Neuronal stem cell (in vitro differentiated cells): Measurements from ENCODE around the gene SLA2.
"Not testable (repeated sequence)": the region's sequence is repeated elsewhere in the genome, so short reads cannot be mapped to it uniquely, and the experiment has no call there.

Experiments used
- DNase-seq: peaks from one replicate; pipeline ENCODE4 v3.0.0-alpha.2; 2013; ENCODE audit warnings: low spot score
- H2AFZ ChIP-seq: one replicate; pipeline ENCODE4 v1.6.1; 2013; ENCODE audit warnings: mild to moderate bottlenecking, low read length, inconsistent platforms
- H2AK5ac ChIP-seq: 2 replicates; pipeline ENCODE4 v1.6.1; 2013; ENCODE audit warnings: low read depth, mild to moderate bottlenecking, inconsistent platforms, low read length, moderate library complexity, mixed read lengths
- H2BK120ac ChIP-seq: 2 replicates; pipeline ENCODE4 v1.6.1; 2013; ENCODE audit warnings: low read depth, mild to moderate bottlenecking, inconsistent platforms, low read length, moderate library complexity, mixed read lengths
- H2BK12ac ChIP-seq: one replicate; pipeline ENCODE4 v1.6.1; 2013; ENCODE audit warnings: low read length, inconsistent platforms
- H2BK15ac ChIP-seq: 2 replicates; pipeline ENCODE4 v1.6.1; 2013; ENCODE audit warnings: mild to moderate bottlenecking, low read length, inconsistent platforms, mixed read lengths
- H2BK5ac ChIP-seq: one replicate; pipeline ENCODE4 v1.6.1; 2013; ENCODE audit warnings: inconsistent platforms, mild to moderate bottlenecking, low read length, moderate library complexity
- H3K14ac ChIP-seq: one replicate; pipeline ENCODE4 v1.6.1; 2013; ENCODE audit warnings: low read length, inconsistent platforms
- H3K18ac ChIP-seq: 2 replicates; pipeline ENCODE4 v1.6.1; 2013; ENCODE audit warnings: low read length, inconsistent platforms
- H3K23ac ChIP-seq: 2 replicates; pipeline ENCODE4 v1.6.1; 2013; ENCODE audit warnings: low read depth, mild to moderate bottlenecking, mixed read lengths, low read length, inconsistent platforms; ENCODE audit not compliant: poor library complexity
- H3K27ac ChIP-seq: replicated peaks from 3 replicates; pipeline ENCODE4 v1.5.1; 2013; ENCODE audit warnings: low read length, inconsistent platforms
- H3K27me3 ChIP-seq, 3 experiments: 2 replicates each; pipeline ENCODE4 v1.6.1; 2013; ENCODE audit warnings: low read length in 3 of 3, mild to moderate bottlenecking in 2 of 3, inconsistent platforms in 1 of 3, low read depth in 1 of 3, mixed read lengths in 1 of 3, moderate library complexity in 1 of 3; ENCODE audit not compliant: control insufficient read depth in 3 of 3, insufficient read depth in 3 of 3
- H3K36me3 ChIP-seq, 2 donors: replicated peaks in 1 of 2; 2 replicates each; pipeline ENCODE4 v1.6.1; 2013; ENCODE audit warnings: low read length in 2 of 2; ENCODE audit not compliant: control insufficient read depth in 2 of 2, insufficient read depth in 2 of 2
- H3K4ac ChIP-seq: 2 replicates; pipeline ENCODE4 v1.6.1; 2013; ENCODE audit warnings: inconsistent platforms, mild to moderate bottlenecking, low read length, moderate library complexity
- H3K4me1 ChIP-seq, 2 donors: 1 replicate in 1 of 2; 2 replicates in 1 of 2; pipeline ENCODE4 v1.6.1; 2013; ENCODE audit warnings: low read length in 2 of 2, low read depth in 1 of 2; ENCODE audit not compliant: control insufficient read depth in 2 of 2, insufficient read depth in 1 of 2
- H3K4me2 ChIP-seq: one replicate; pipeline ENCODE4 v1.6.1; 2013; ENCODE audit warnings: mild to moderate bottlenecking, low read length, inconsistent platforms; ENCODE audit not compliant: insufficient read depth, poor library complexity, severe bottlenecking
- H3K4me3 ChIP-seq, 2 donors: 2 replicates each; pipeline ENCODE4 v1.5.1; 2013; ENCODE audit warnings: low read length in 2 of 2, mild to moderate bottlenecking in 2 of 2, inconsistent platforms in 1 of 2, moderate library complexity in 1 of 2
- H3K79me1 ChIP-seq: one replicate; pipeline ENCODE4 v1.6.1; 2013; ENCODE audit warnings: low read depth, mild to moderate bottlenecking, inconsistent platforms, low read length, moderate library complexity
- H3K9ac ChIP-seq: one replicate; pipeline ENCODE4 v1.6.1; 2013; ENCODE audit warnings: mild to moderate bottlenecking, low read depth, low read length, inconsistent platforms; ENCODE audit not compliant: poor library complexity
- H3K9me3 ChIP-seq, 2 donors: replicated peaks in 1 of 2; 2 replicates each; pipeline versions ENCODE3 to v1.6.1; 2013; ENCODE audit warnings: low read length in 2 of 2, mild to moderate bottlenecking in 2 of 2, inconsistent platforms in 1 of 2, low read depth in 1 of 2, mixed read lengths in 1 of 2, moderate library complexity in 1 of 2; ENCODE audit not compliant: control insufficient read depth in 2 of 2, insufficient read depth in 1 of 2
- H4K8ac ChIP-seq: one replicate; pipeline ENCODE4 v1.6.1; 2013; ENCODE audit warnings: low read depth, mild to moderate bottlenecking, inconsistent platforms, low read length, moderate library complexity
- H4K91ac ChIP-seq: one replicate; pipeline ENCODE4 v1.6.1; 2013; ENCODE audit warnings: low read length, low read depth, mild to moderate bottlenecking, inconsistent platforms; ENCODE audit not compliant: poor library complexity
- WGBS, 2 donors: extraction: QIAGEN DNeasy Blood & Tissue Kit; methylation state at CpG; one replicate each; pipeline ENCODE4 v1.1.7; 2013; ENCODE audit warnings: missing lambda C conversion rate in 2 of 2, mixed read lengths in 1 of 2; ENCODE audit not compliant: insufficient read length in 2 of 2, insufficient replicate concordance in 1 of 2; ENCODE audit errors: extremely low coverage in 2 of 2; 5-methylcytosine and 5-hydroxymethylcytosine counted together

The SLA2 gene

DNA sequence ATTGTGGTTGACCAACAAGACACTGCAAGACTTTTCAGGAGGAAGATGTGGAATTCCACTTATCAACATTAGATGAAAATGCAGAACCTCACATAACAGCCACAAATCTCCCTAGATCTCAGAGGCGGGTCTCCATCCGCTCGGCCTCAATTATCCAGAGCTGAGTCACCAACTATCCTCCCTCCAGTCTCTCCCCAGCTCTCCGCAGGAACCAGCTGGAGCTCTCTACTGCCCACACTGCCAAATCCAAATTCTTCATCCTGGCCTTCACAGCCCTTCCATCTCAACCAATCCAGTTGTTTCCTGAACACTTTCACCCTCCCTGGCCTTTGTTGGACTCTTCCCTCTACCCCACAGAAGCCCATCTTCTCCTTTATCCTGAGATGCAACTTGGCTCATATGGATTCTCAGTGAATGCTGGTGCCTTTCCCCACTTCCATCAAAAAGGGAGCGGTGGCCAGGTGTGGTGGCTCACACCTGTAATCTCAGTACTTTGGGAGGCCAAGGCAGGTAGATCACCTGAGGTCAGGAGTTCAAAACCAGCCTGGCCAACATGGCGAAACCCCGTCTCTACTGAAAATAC, 76.1 kb downstream of the SLA2 start:
- no peak overlapping the region for H4K8ac ChIP-seq
- no peaks in the 10 kb centered on the region for H3K27me3 ChIP-seq
- H3K4ac ChIP-seq = no peak overlapping the region
- no peaks in the 10 kb centered on the region for H3K36me3 ChIP-seq
- no peak overlapping the region for H3K18ac ChIP-seq
- H3K79me1 ChIP-seq = peaks cover 6% of the 10 kb centered on the region
- H3K9me3 ChIP-seq = peaks cover 3% of the 10 kb centered on the region in 2 donors
- no peak overlapping the region for H3K4me3 ChIP-seq
- H2BK12ac ChIP-seq = no peak overlapping the region
- H2BK120ac ChIP-seq = no peak overlapping the region
- no peak overlapping the region for H2BK15ac ChIP-seq
- H2BK5ac ChIP-seq = no peak overlapping the region
- H3K4me1 ChIP-seq = peaks cover 16 to 17% of the 10 kb centered on the region in 2 donors
- WGBS, 2 donors = no CpG with 5 or more reads among the region's 7 CpGs
- H3K4me2 ChIP-seq = no peak overlapping the region
- no peak overlapping the region for H2AFZ ChIP-seq
- no peak overlapping the region for H2AK5ac ChIP-seq
- no peak for DNase-seq
- H4K91ac ChIP-seq = no peak overlapping the region
- no peak overlapping the region for H3K23ac ChIP-seq
- no peak overlapping the region for H3K14ac ChIP-seq
- H3K9ac ChIP-seq = no peak overlapping the region
- no peak overlapping the region for H3K27ac ChIP-seq

DNA sequence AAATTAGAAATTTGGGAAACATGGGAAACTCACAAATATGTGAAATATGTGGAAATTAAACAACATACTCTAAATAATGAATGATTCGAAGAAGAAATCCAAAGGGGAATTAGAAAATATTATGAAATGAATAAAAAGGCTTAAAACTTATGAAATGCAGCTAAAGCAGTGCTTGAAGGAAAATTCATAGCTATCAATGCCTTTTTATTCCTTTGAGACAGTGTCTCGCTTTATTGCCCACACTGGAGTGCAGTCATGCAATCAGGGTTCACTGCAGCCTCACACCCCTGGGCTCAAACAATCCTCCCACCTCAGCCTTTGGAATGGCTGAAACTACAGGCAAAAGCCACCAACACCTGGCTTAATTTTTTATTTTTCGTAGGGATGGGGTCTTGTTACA, 80.5 kb downstream of the SLA2 start:
- H2BK120ac ChIP-seq = no peak overlapping the region
- no CpG with 5 or more reads among the region's 3 CpGs for WGBS, 2 donors
- no peak overlapping the region for H3K27ac ChIP-seq
- peaks cover 0 to 6% of the 10 kb centered on the region in 2 donors for H3K4me1 ChIP-seq
- H2BK5ac ChIP-seq = no peak overlapping the region
- no peak overlapping the region for H2AK5ac ChIP-seq
- H3K79me1 ChIP-seq = no peaks in the 10 kb centered on the region
- no peak overlapping the region for H2AFZ ChIP-seq
- H3K9ac ChIP-seq = no peak overlapping the region
- H3K9me3 ChIP-seq = peaks cover 6 to 7% of the 10 kb centered on the region in 2 donors
- H4K8ac ChIP-seq = no peak overlapping the region
- H3K4me2 ChIP-seq = no peak overlapping the region
- H2BK12ac ChIP-seq = no peak overlapping the region
- DNase-seq = no peak
- no peak overlapping the region for H3K14ac ChIP-seq
- no peaks in the 10 kb centered on the region for H3K36me3 ChIP-seq
- H3K27me3 ChIP-seq = no peaks in the 10 kb centered on the region
- no peak overlapping the region for H3K18ac ChIP-seq
- H3K4me3 ChIP-seq = no peak overlapping the region
- H2BK15ac ChIP-seq = no peak overlapping the region
- H3K4ac ChIP-seq = no peak overlapping the region
- no peak overlapping the region for H3K23ac ChIP-seq
- no peak overlapping the region for H4K91ac ChIP-seq

DNA sequence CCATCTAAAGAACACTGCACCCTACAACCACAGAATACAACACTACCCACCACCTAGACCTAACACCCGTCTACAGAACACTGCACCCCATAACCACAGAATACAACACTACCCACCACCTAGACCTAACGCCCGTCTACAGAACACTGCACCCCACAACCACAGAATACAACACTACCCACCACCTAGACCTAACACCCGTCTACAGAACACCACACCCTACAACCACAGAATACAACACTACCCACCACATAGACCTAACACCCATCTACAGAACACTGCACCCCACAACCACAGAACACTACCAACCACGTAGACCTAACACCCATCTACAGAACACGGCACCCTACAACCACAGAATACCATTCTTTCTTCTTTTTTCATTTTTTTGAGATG, 81.3 kb downstream of the SLA2 start:
- H3K9ac ChIP-seq, H3K27ac ChIP-seq, H3K36me3 ChIP-seq, H3K4me1 ChIP-seq, H3K9me3 ChIP-seq, H4K91ac ChIP-seq, DNase-seq, H2AFZ ChIP-seq, H3K18ac ChIP-seq, H2BK5ac ChIP-seq, H2AK5ac ChIP-seq, H3K23ac ChIP-seq, H3K4me2 ChIP-seq, H2BK12ac ChIP-seq, H3K14ac ChIP-seq, H2BK15ac ChIP-seq, H4K8ac ChIP-seq, H3K27me3 ChIP-seq, H3K79me1 ChIP-seq, H3K4me3 ChIP-seq, H2BK120ac ChIP-seq, H3K4ac ChIP-seq: not testable (repeated sequence)
- no CpG with 5 or more reads among the region's 6 CpGs for WGBS, 2 donors

DNA sequence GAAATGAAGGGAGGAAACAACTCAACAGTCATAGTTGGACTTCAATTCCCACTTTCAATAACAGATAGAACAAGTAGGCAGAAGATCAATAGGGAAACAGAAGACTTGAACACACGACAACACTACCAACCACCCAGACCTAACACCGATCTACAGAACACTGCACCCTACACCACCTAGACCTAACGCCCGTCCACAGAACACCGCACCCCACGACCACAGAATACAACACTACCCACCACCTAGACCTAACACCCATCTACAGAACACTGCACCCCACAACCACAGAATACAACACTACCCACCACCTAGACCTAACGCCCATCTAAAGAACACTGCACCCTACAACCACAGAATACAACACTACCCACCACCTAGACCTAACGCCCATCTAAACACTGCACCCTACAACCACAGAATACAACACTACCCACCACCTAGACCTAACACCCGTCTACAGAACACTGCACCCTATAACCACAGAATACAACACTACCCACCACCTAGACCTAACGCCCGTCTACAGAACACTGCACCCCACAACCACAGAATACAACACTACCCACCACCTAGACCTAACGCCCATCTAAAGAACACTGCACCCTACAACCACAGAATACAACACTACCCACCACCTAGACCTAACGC, 81.8 kb downstream of the SLA2 start:
- H2BK120ac ChIP-seq, H3K14ac ChIP-seq: not testable (repeated sequence)

More for the DNA sequence above, 81.8 kb downstream of the SLA2 start:
- H2BK12ac ChIP-seq, H3K4me1 ChIP-seq, DNase-seq, H2AFZ ChIP-seq, H2AK5ac ChIP-seq, H4K91ac ChIP-seq, H3K27ac ChIP-seq, H3K4me3 ChIP-seq, H3K4me2 ChIP-seq, H3K79me1 ChIP-seq, H2BK5ac ChIP-seq, H3K9ac ChIP-seq, H2BK15ac ChIP-seq, H3K23ac ChIP-seq, H3K18ac ChIP-seq, H3K4ac ChIP-seq, H3K9me3 ChIP-seq, H3K27me3 ChIP-seq, H3K36me3 ChIP-seq, H4K8ac ChIP-seq: not testable (repeated sequence)
- WGBS, 2 donors = no CpG with 5 or more reads among the region's 13 CpGs
